ENCODE results near the gene ZC3H18. TPM values are rescaled to one million over a fixed set of nuclear protein-coding genes. Genes with fewer than 3 reads are reported as not detected.

The ZC3H18 gene
- total RNA-seq, 1 experiment from 2014 or later, result 40.5 TPM

- Mint-ChIP-seq H3K27me3 (ENCODE audit: insufficient read depth, unreplicated experiment) (peaks cover 12% of the 10 kb centered on the region), H3K27ac (ENCODE audit: low read depth, unreplicated experiment) (peak overlapping the region; percentile 80), H3K36me3 (ENCODE audit: insufficient read depth, unreplicated experiment) (peaks cover 20% of the 10 kb centered on the region), H3K9me3 (ENCODE audit: unreplicated experiment) (no peaks in the 10 kb centered on the region), H3K4me3 (ENCODE audit: unreplicated experiment) (peak overlapping the region; percentile 71), H3K4me1 (ENCODE audit: insufficient read depth, unreplicated experiment) (no peaks in the 10 kb centered on the region)
- POLR2A ChIA-PET, result no interaction called here
- no peak for TF ChIP-seq CTCF (IDR thresholded peaks at IDR 0.05; ENCODE audit: unreplicated experiment)
- no peak for DNase-seq (ENCODE audit: unreplicated experiment)
- CTCF ChIA-PET, result interaction anchor here (1.1 kb wide), 1 partner anchor 15 kb away, joined by 4 read pairs; no protein-coding TSS in a partner anchor
- intact Hi-C loops (cut with micrococcal nuclease), result no loop called here
- BruUV-seq (replicated peaks), result no TSS peak
Observed at GRCh38 chr16:88535191-88535856, 34.9 kb upstream of the ZC3H18 start.

GRCh38 chr16:88535857-88536222 lies 34.4 kb upstream of the ZC3H18 start:
- intact Hi-C loops (cut with micrococcal nuclease), result no loop called here
- Mint-ChIP-seq H3K27ac (ENCODE audit: low read depth, unreplicated experiment) (peak overlapping the region; percentile 80), H3K9me3 (ENCODE audit: unreplicated experiment) (no peaks in the 10 kb centered on the region), H3K4me3 (ENCODE audit: unreplicated experiment) (peak overlapping the region; percentile 71), H3K27me3 (ENCODE audit: insufficient read depth, unreplicated experiment) (peaks cover 12% of the 10 kb centered on the region), H3K36me3 (ENCODE audit: insufficient read depth, unreplicated experiment) (peaks cover 20% of the 10 kb centered on the region), H3K4me1 (ENCODE audit: insufficient read depth, unreplicated experiment) (no peaks in the 10 kb centered on the region)
- TSS peak; percentile 49 for BruUV-seq (replicated peaks)
- no peak for TF ChIP-seq CTCF (IDR thresholded peaks at IDR 0.05; ENCODE audit: unreplicated experiment)
- DNase-seq (ENCODE audit: unreplicated experiment), result no peak
- CTCF ChIA-PET, result interaction anchor here (0.8 to 1.1 kb wide), 2 partner anchors 14 to 84 kb away, joined by 3 to 4 read pairs; no protein-coding TSS in a partner anchor
- POLR2A ChIA-PET, result interaction anchor here (0.8 to 0.9 kb wide), 2 partner anchors 35 to 470 kb away, joined by 3 to 4 read pairs; partner anchors contain the start of gene ZC3H18

- Mint-ChIP-seq H3K4me1 (ENCODE audit: insufficient read depth, unreplicated experiment) (no peaks in the 10 kb centered on the region), H3K27me3 (ENCODE audit: insufficient read depth, unreplicated experiment) (peaks cover 12% of the 10 kb centered on the region), H3K9me3 (ENCODE audit: unreplicated experiment) (no peaks in the 10 kb centered on the region), H3K36me3 (ENCODE audit: insufficient read depth, unreplicated experiment) (peaks cover 20% of the 10 kb centered on the region), H3K4me3 (ENCODE audit: unreplicated experiment) (no peak overlapping the region), H3K27ac (ENCODE audit: low read depth, unreplicated experiment) (no peak overlapping the region)
- ChIA-PET POLR2A (interaction anchor here (0.8 to 0.9 kb wide), 2 partner anchors 34 to 470 kb away, joined by 3 to 4 read pairs; partner anchors contain the start of gene ZC3H18), CTCF (interaction anchor here (0.8 to 1.1 kb wide), 2 partner anchors 14 to 84 kb away, joined by 3 to 4 read pairs; no protein-coding TSS in a partner anchor)
- intact Hi-C loops (cut with micrococcal nuclease), result no loop called here
- no peak for TF ChIP-seq CTCF (IDR thresholded peaks at IDR 0.05; ENCODE audit: unreplicated experiment)
- DNase-seq (ENCODE audit: unreplicated experiment), result no peak
- no TSS peak for BruUV-seq (replicated peaks)
Observed at GRCh38 chr16:88536510-88536909, 33.7 kb upstream of the ZC3H18 start.

GRCh38 chr16:88536971-88537751 lies 33.0 kb upstream of the ZC3H18 start:
- Mint-ChIP-seq H3K9me3 (ENCODE audit: unreplicated experiment) (peaks cover 3% of the 10 kb centered on the region), H3K4me1 (ENCODE audit: insufficient read depth, unreplicated experiment) (no peaks in the 10 kb centered on the region), H3K27me3 (ENCODE audit: insufficient read depth, unreplicated experiment) (peaks cover 12% of the 10 kb centered on the region), H3K27ac (ENCODE audit: low read depth, unreplicated experiment) (no peak overlapping the region), H3K4me3 (ENCODE audit: unreplicated experiment) (no peak overlapping the region), H3K36me3 (ENCODE audit: insufficient read depth, unreplicated experiment) (peaks cover 20% of the 10 kb centered on the region)
- BruUV-seq (replicated peaks), result no TSS peak
- peak; percentile 32 for DNase-seq (ENCODE audit: unreplicated experiment)
- ChIA-PET POLR2A (interaction anchor here (0.9 kb wide), 1 partner anchor 33 kb away, joined by 4 read pairs; the partner anchor contains the start of gene ZC3H18), CTCF (interaction anchor here (0.7 kb wide), 1 partner anchor 14 kb away, joined by 3 read pairs; no protein-coding TSS in a partner anchor)
- TF ChIP-seq CTCF (IDR thresholded peaks at IDR 0.05; ENCODE audit: unreplicated experiment), result no peak
- intact Hi-C loops (cut with micrococcal nuclease), result no loop called here

All from MCF 10A (cell line).